Measurements from ENCODE around the gene JAKMIP3.
A peak's percentile ranks its signal among the peaks of the same experiment; 100 is the strongest.

Gene JAKMIP3

DNA sequence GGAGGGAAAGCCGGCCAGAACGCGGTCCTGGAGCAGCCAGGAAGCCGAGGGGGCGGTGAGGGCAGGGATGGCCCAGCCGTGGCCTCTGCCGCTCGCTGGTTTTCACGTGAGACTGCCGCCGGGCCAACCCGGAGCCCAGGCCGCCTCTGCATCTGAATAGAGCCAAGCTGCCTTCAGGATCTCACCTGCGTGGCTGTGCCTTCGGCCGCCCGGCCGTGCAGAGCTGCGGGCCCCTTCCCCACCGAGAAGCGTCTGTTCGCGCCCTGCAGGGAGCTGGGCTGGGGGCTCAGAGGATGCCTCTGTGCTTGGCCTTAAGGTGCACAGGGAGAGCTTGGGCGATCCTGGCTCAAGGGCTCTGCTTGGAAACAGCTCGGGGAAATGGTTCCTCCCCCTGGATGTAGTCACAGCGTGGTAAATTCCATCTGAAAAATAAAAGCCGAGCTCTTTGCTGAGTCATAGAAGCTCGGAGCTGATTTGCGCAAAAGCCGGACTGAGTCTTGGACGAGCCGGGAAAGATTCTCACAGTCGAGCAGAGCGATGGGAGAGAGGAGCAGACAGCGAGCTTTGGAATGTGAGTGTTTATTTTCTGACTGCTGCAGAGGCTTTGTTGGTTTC is at the start of gene JAKMIP3:
JAKMIP3 (plus strand) TSS at position 456 of the 615 bp plus-strand sequence. CDS start 38,863 bp downstream, outside the sequence.
- no peaks in the 10 kb centered on the region for H3K9me3 Mint-ChIP-seq
- H3K36me3 Mint-ChIP-seq (ENCODE audit: low read depth): no peaks in the 10 kb centered on the region
- H3K4me1 Mint-ChIP-seq (ENCODE audit: low read depth): peaks cover 6% of the 10 kb centered on the region
- peaks cover 11% of the 10 kb centered on the region for H3K27me3 Mint-ChIP-seq
- H3K4me3 Mint-ChIP-seq: peak within 1 kb of the TSS; percentile 20
- H3K27ac Mint-ChIP-seq: no peak within 1 kb of the TSS

GRCh38 chr10:132016514-132016913 is 49.2 kb upstream of the JAKMIP3 start:
- H3K9me3 Mint-ChIP-seq: no peaks in the 10 kb centered on the region
- H3K4me1 Mint-ChIP-seq (ENCODE audit: low read depth): no peaks in the 10 kb centered on the region
- no peaks in the 10 kb centered on the region for H3K27me3 Mint-ChIP-seq
- H3K4me3 Mint-ChIP-seq: no peak overlapping the region
- H3K36me3 Mint-ChIP-seq (ENCODE audit: low read depth): no peaks in the 10 kb centered on the region
- no peak overlapping the region for H3K27ac Mint-ChIP-seq

DNA sequence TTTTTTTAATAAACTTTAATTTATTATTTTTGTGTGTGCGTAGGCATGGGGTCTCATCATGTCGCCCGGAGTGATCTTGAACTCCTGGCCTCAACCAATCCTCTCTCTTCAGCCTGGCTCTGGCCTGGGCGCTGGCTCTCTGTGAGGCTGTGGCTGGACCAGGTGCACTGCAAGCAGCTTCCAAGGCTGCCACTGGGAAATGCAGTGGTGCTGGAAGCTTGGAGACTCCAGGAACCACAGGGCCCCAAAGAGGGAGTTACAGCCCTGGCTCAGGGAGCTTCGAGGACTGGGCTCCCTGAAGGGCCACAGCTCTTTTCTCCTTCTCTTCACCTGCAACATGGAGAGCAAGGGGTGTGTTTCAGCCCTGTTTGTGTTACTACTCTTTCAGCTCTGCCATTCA is 47.3 kb upstream of the JAKMIP3 start:
- no peak overlapping the region for H3K27ac Mint-ChIP-seq
- H3K9me3 Mint-ChIP-seq: no peaks in the 10 kb centered on the region
- H3K4me3 Mint-ChIP-seq: no peak overlapping the region
- peaks cover 5% of the 10 kb centered on the region for H3K4me1 Mint-ChIP-seq (ENCODE audit: low read depth)
- no peaks in the 10 kb centered on the region for H3K36me3 Mint-ChIP-seq (ENCODE audit: low read depth)
- peaks cover 6% of the 10 kb centered on the region for H3K27me3 Mint-ChIP-seq

GRCh38 chr10:132019366-132019765 is 46.4 kb upstream of the JAKMIP3 start:
- no peaks in the 10 kb centered on the region for H3K9me3 Mint-ChIP-seq
- H3K36me3 Mint-ChIP-seq (ENCODE audit: low read depth): no peaks in the 10 kb centered on the region
- H3K4me1 Mint-ChIP-seq (ENCODE audit: low read depth): peaks cover 5% of the 10 kb centered on the region
- H3K27me3 Mint-ChIP-seq: peaks cover 11% of the 10 kb centered on the region
- H3K27ac Mint-ChIP-seq: no peak overlapping the region
- H3K4me3 Mint-ChIP-seq: no peak overlapping the region

DNA sequence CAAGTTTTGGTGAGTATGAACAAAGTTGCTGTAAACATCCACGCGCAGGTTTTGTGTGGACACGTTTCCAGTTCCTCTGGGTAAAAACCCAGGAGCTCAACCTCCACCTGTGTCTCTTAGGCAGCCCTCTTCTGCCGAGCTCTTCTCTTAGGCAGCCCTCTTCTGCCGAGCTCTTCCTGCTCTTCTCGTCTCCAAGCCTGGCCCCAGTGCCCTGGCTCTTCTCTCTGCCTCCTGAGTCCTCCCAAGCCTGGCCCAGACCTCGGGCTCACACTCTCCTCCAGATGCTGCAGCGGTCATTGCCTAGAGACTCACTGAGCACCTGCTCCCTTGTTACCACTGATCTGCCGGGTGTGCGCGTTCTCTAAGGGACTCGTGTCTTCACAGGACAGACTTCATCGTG is 45.3 kb upstream of the JAKMIP3 start:
- Mint-ChIP-seq H3K27ac (no peak overlapping the region), H3K4me1 (ENCODE audit: low read depth) (peaks cover 5% of the 10 kb centered on the region), H3K36me3 (ENCODE audit: low read depth) (no peaks in the 10 kb centered on the region), H3K27me3 (peaks cover 19% of the 10 kb centered on the region), H3K4me3 (no peak overlapping the region), H3K9me3 (no peaks in the 10 kb centered on the region)

DNA sequence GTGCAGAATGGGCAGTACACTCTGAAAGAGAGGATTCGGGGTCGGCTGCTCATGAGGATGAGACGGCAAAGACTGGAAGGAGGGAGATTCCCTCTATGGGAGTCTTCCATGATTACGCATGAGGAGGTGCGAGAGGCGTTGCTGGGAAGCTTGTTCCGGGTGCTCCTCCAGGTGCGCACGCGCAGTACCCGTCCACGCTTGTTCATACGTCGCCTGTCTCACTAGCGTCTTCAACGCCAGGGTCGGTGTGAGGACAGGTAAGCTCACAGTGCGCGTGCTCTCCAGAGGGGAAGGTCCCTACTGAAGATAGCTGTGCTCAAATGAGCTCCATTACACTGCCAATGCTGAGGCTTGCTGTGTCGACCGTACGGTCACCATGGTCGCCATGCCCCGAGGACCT is 44.7 kb upstream of the JAKMIP3 start:
- Mint-ChIP-seq H3K9me3 (no peaks in the 10 kb centered on the region), H3K27me3 (peaks cover 22% of the 10 kb centered on the region), H3K27ac (no peak overlapping the region), H3K36me3 (ENCODE audit: low read depth) (no peaks in the 10 kb centered on the region), H3K4me1 (ENCODE audit: low read depth) (peaks cover 5% of the 10 kb centered on the region), H3K4me3 (no peak overlapping the region)

GRCh38 chr10:132021504-132022143 is 44.1 kb upstream of the JAKMIP3 start:
- H3K27ac Mint-ChIP-seq: no peak overlapping the region
- H3K27me3 Mint-ChIP-seq: peaks cover 27% of the 10 kb centered on the region
- no peaks in the 10 kb centered on the region for H3K36me3 Mint-ChIP-seq (ENCODE audit: low read depth)
- no peaks in the 10 kb centered on the region for H3K9me3 Mint-ChIP-seq
- no peak overlapping the region for H3K4me3 Mint-ChIP-seq
- peaks cover 5% of the 10 kb centered on the region for H3K4me1 Mint-ChIP-seq (ENCODE audit: low read depth)

- H3K36me3 Mint-ChIP-seq (ENCODE audit: low read depth): no peaks in the 10 kb centered on the region
- H3K27me3 Mint-ChIP-seq: peaks cover 31% of the 10 kb centered on the region
- peaks cover 5% of the 10 kb centered on the region for H3K4me1 Mint-ChIP-seq (ENCODE audit: low read depth)
- no peak overlapping the region for H3K27ac Mint-ChIP-seq
- no peak overlapping the region for H3K4me3 Mint-ChIP-seq
- H3K9me3 Mint-ChIP-seq: no peaks in the 10 kb centered on the region
These were observed 43.5 kb upstream of the JAKMIP3 start for GRCh38 chr10:132022241-132022640.

DNA sequence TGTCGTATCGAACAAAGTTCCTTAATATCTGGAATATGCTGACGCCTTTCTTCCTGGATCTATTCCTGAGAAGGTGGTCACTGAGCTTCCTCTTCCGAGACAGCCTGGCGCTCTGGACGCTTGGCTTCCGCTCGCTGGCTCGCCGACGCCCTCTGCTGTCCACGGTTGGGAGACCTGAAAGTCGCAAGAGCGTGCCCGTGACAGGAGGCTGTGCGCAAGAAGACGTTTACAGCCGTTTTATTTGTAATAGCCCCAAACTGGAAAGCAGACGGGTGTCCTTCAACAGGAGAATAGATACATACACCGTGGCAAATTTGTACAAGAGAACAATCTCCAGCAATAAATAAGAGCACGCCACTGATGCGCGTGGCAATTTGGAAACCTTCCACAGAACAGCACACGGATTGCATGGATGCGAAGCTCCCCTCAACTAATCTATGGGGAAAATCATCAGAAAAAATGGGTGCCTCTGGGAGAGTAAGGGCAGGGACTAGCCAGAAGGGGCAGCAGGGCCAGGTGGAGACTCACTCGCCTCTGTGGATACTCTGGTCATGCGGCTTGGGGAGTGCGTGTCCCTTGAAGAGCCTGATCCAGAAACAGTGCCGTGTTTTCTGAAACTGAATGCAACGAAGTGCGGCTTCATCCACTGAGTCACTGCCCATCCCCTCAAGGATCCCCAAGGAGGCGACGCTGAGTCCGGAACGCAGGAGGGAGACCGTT is 42.5 kb upstream of the JAKMIP3 start:
- H3K27me3 Mint-ChIP-seq: peaks cover 39% of the 10 kb centered on the region
- H3K9me3 Mint-ChIP-seq: no peaks in the 10 kb centered on the region
- no peaks in the 10 kb centered on the region for H3K36me3 Mint-ChIP-seq (ENCODE audit: low read depth)
- peak overlapping the region; percentile 4 for H3K4me3 Mint-ChIP-seq
- no peak overlapping the region for H3K27ac Mint-ChIP-seq
- peaks cover 5% of the 10 kb centered on the region for H3K4me1 Mint-ChIP-seq (ENCODE audit: low read depth)

GRCh38 chr10:132027423-132027983 is 38.2 kb upstream of the JAKMIP3 start:
- H3K27me3 Mint-ChIP-seq: peaks cover 67% of the 10 kb centered on the region
- no peaks in the 10 kb centered on the region for H3K9me3 Mint-ChIP-seq
- peaks cover 5% of the 10 kb centered on the region for H3K4me1 Mint-ChIP-seq (ENCODE audit: low read depth)
- H3K36me3 Mint-ChIP-seq (ENCODE audit: low read depth): no peaks in the 10 kb centered on the region
- H3K4me3 Mint-ChIP-seq: no peak overlapping the region
- no peak overlapping the region for H3K27ac Mint-ChIP-seq

- Mint-ChIP-seq H3K4me1 (ENCODE audit: low read depth) (no peaks in the 10 kb centered on the region), H3K9me3 (no peaks in the 10 kb centered on the region), H3K27ac (no peak overlapping the region), H3K27me3 (peaks cover 70% of the 10 kb centered on the region), H3K36me3 (ENCODE audit: low read depth) (no peaks in the 10 kb centered on the region), H3K4me3 (no peak overlapping the region)
These were observed 37.0 kb upstream of the JAKMIP3 start for GRCh38 chr10:132028706-132029105.

DNA sequence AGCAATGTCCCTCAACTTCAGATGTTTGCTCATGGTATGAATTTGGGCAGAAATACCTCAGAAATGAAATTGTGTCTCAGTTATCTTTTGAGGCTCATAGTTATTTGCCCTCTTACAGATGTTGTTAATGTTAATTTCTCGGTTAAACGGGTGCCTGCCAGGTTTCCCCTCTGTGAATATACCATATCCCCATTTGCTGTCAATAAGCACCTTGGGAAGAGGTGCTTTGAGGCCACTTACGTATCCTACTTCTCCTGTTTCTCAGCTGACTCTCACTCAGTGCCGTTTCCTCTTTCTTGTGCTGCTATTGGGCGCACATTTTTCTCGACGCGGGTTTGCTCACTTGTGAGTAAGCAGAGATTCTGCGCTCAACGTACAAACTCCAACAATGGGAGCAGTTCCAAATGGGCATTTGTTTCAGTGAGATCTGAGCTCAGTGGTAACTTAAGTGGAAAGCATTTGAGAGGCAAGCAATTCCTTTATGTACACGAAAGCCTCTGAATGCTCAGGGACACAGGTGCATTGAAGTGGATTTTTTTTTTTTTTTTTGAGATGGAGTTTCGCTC is 34.8 kb upstream of the JAKMIP3 start:
- H3K27ac Mint-ChIP-seq: no peak overlapping the region
- no peak overlapping the region for H3K4me3 Mint-ChIP-seq
- H3K27me3 Mint-ChIP-seq: peaks cover 74% of the 10 kb centered on the region
- H3K9me3 Mint-ChIP-seq: no peaks in the 10 kb centered on the region
- no peaks in the 10 kb centered on the region for H3K36me3 Mint-ChIP-seq (ENCODE audit: low read depth)
- no peaks in the 10 kb centered on the region for H3K4me1 Mint-ChIP-seq (ENCODE audit: low read depth)

GRCh38 chr10:132033632-132034031 is 32.1 kb upstream of the JAKMIP3 start:
- H3K4me1 Mint-ChIP-seq (ENCODE audit: low read depth): no peaks in the 10 kb centered on the region
- peaks cover 69% of the 10 kb centered on the region for H3K27me3 Mint-ChIP-seq
- H3K9me3 Mint-ChIP-seq: no peaks in the 10 kb centered on the region
- H3K36me3 Mint-ChIP-seq (ENCODE audit: low read depth): no peaks in the 10 kb centered on the region
- H3K4me3 Mint-ChIP-seq: no peak overlapping the region
- H3K27ac Mint-ChIP-seq: no peak overlapping the region

DNA sequence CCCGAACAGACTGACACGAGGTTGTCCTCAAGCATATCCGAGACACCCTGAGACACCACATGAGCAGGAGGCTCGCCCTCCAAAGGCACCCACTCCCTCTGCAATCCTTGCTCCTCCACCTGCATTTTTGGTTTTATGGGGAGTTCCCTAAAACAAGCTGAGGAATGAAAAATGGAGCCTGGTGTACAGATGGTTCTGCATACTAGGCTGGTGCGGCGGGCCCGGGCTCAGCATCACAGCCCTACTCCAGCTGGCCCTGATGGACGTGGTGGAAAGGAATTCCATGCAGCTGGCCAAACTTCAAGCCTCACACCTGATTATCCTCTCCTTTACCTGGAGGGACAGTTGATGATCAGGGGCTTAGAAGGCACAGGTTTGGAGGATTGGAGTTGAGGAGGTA is 30.3 kb upstream of the JAKMIP3 start:
- Mint-ChIP-seq H3K27ac (no peak overlapping the region), H3K4me1 (ENCODE audit: low read depth) (no peaks in the 10 kb centered on the region), H3K4me3 (no peak overlapping the region), H3K27me3 (peaks cover 61% of the 10 kb centered on the region), H3K9me3 (no peaks in the 10 kb centered on the region), H3K36me3 (ENCODE audit: low read depth) (no peaks in the 10 kb centered on the region)
